Renal cortical epithelial cell (primary cell): Measurements from ENCODE around the gene MAPK11. TPM values are rescaled to one million over a fixed set of nuclear protein-coding genes. Genes with fewer than 3 reads are reported as not detected.

Experiments
- DNase-seq: peaks from one replicate; pipeline ENCODE4 v3.0.0-alpha.2; 2011; ENCODE audit warnings: low read depth
- total RNA-seq: library from RNA; depleted of rRNA; stranded (reverse); fragments of >200 nt; gene quantifications from 2 replicates; pipeline ENCODE4 v1.2.3, GENCODE V29; 2014

The MAPK11 gene
- total RNA-seq, result 9.9 and 10.2 TPM in 2 replicates

- no peak for DNase-seq
Observed at GRCh38 chr22:50269970-50270665, at the start of gene MAPK11. MAPK11 (minus strand) TSS chr22:50270380; CDS start chr22:50270292, 88 bp downstream.

- DNase-seq, result no peak
Observed at GRCh38 chr22:50319503-50319951, 49.3 kb upstream of the MAPK11 start.

- no peak for DNase-seq
Observed at GRCh38 chr22:50318698-50319411, 48.7 kb upstream of the MAPK11 start.

- DNase-seq, result no peak
Observed at GRCh38 chr22:50318356-50318697, 48.1 kb upstream of the MAPK11 start.

- DNase-seq, result no peak
Observed at GRCh38 chr22:50317674-50318073, 47.5 kb upstream of the MAPK11 start.

- DNase-seq, result no peak
Observed at GRCh38 chr22:50317178-50317577, 47.0 kb upstream of the MAPK11 start.

GRCh38 chr22:50316114-50317065, 46.2 kb upstream of the MAPK11 start:
- DNase-seq, result no peak

- DNase-seq, result no peak
Observed at GRCh38 chr22:50315289-50316113, 45.3 kb upstream of the MAPK11 start.

- no peak for DNase-seq
Observed at GRCh38 chr22:50314455-50315288, 44.5 kb upstream of the MAPK11 start.

- no peak for DNase-seq
Observed at GRCh38 chr22:50314081-50314454, 43.9 kb upstream of the MAPK11 start.

GRCh38 chr22:50313600-50313999, 43.4 kb upstream of the MAPK11 start:
- no peak for DNase-seq

- DNase-seq, result no peak
Observed at GRCh38 chr22:50313021-50313420, 42.8 kb upstream of the MAPK11 start.

GRCh38 chr22:50312371-50312770, 42.2 kb upstream of the MAPK11 start:
- no peak for DNase-seq

GRCh38 chr22:50311606-50312351, 41.6 kb upstream of the MAPK11 start:
- DNase-seq, result no peak

- no peak for DNase-seq
Observed at GRCh38 chr22:50310949-50311444, 40.8 kb upstream of the MAPK11 start.

GRCh38 chr22:50310031-50310722, 40.0 kb upstream of the MAPK11 start:
- DNase-seq, result no peak

GRCh38 chr22:50309601-50309991, 39.4 kb upstream of the MAPK11 start:
- no peak for DNase-seq

- DNase-seq, result no peak
Observed at GRCh38 chr22:50308986-50309600, 38.9 kb upstream of the MAPK11 start.

GRCh38 chr22:50308597-50308935, 38.4 kb upstream of the MAPK11 start:
- no peak for DNase-seq
